HepG2 (cell line): ENCODE data around the gene TMEM130. TPM values are rescaled to one million over a fixed set of nuclear protein-coding genes. Genes with fewer than 3 reads are reported as not detected.
A peak's percentile ranks its signal among the peaks of the same experiment; 100 is the strongest.

ENCODE experiments used
- FOXC1 ChIP-seq: sonication (generic); formaldehyde crosslinking; IDR thresholded peaks from 2 replicates; pipeline ENCODE4 v1.8.0; 2022; ENCODE audit warnings: mild to moderate bottlenecking, missing genetic modification reagents, borderline replicate concordance
- IKZF1 ChIP-seq: fragments of 450-650 bp; IDR thresholded peaks from 2 replicates; pipeline ENCODE4 v1.7.1; 2016
- IKZF4 ChIP-seq: sonication (generic); formaldehyde crosslinking; IDR thresholded peaks from 2 replicates; pipeline ENCODE4 v1.5.1; 2020; ENCODE audit warnings: borderline replicate concordance, mild to moderate bottlenecking, low read depth, missing genetic modification reagents; ENCODE audit errors: not compliant biosample characterization
- NR3C1 ChIP-seq: sonication (generic); formaldehyde crosslinking; IDR thresholded peaks from 2 replicates; pipeline ENCODE4 v1.4.0; 2020; ENCODE audit warnings: missing genetic modification reagents
- REXO4 ChIP-seq: sonication (generic); formaldehyde crosslinking; IDR thresholded peaks from 2 replicates; pipeline ENCODE4 v1.8.0; 2022; ENCODE audit warnings: missing genetic modification reagents, mild to moderate bottlenecking, borderline replicate concordance
- ZBTB7A ChIP-seq: sonication (generic); formaldehyde crosslinking; IDR thresholded peaks from 2 replicates; pipeline ENCODE4 v1.8.0; 2022; ENCODE audit warnings: mild to moderate bottlenecking, missing genetic modification reagents
- ZBTB7B ChIP-seq: sonication (generic); formaldehyde crosslinking; IDR thresholded peaks from 2 replicates; pipeline ENCODE4 v1.4.0; 2020; ENCODE audit warnings: missing genetic modification reagents
- ZNF570 ChIP-seq: sonication (generic); formaldehyde crosslinking; IDR thresholded peaks from 2 replicates; pipeline ENCODE4 v1.4.0; 2020; ENCODE audit warnings: mild to moderate bottlenecking, missing genetic modification reagents, borderline replicate concordance
- ZNF572 ChIP-seq: sonication (generic); formaldehyde crosslinking; IDR thresholded peaks from 2 replicates; pipeline ENCODE4 v1.5.1; 2020; ENCODE audit warnings: mild to moderate bottlenecking, missing genetic modification reagents
- ZNF589 ChIP-seq: sonication (generic); formaldehyde crosslinking; conservative IDR thresholded peaks from 2 replicates; pipeline ENCODE4 v1.8.0; 2022; ENCODE audit warnings: mild to moderate bottlenecking, moderate library complexity, missing genetic modification reagents
- ZNF747 ChIP-seq: sonication (generic); formaldehyde crosslinking; IDR thresholded peaks from 2 replicates; pipeline ENCODE4 v1.8.1; 2023; ENCODE audit warnings: missing genetic modification reagents, mild to moderate bottlenecking, borderline replicate concordance
- ZNF850 ChIP-seq: sonication (generic); formaldehyde crosslinking; conservative IDR thresholded peaks from 2 replicates; pipeline ENCODE4 v1.9.0; 2021; ENCODE audit warnings: mild to moderate bottlenecking, missing genetic modification reagents
- polyA plus RNA-seq, 8 experiments: library from polyadenylated mRNA; depleted of rRNA in 3 of 8; stranded (reverse) in 7 of 8; unstranded in 1 of 8; fragments of >200 nt; fragmentation: Illumina TruSeq in 4 of 8; extraction: Trizol in 4 of 8; gene quantifications; 2 replicates each; pipeline versions ENCODE4 v1.2.1 to v1.2.3, GENCODE V29; 2011 to 2016; ENCODE audit warnings: low read depth in 4 of 8, missing spikeins in 1 of 8, mixed read lengths in 1 of 8; ENCODE audit not compliant: insufficient read depth in 1 of 8
- total RNA-seq, 5 experiments: library from RNA; depleted of rRNA; stranded (reverse); fragments of >200 nt; fragmentation: Illumina TruSeq; extraction: Trizol; gene quantifications; 2 replicates each; pipeline ENCODE4 v1.2.3, GENCODE V29; 2016; ENCODE audit warnings: low read depth in 1 of 5
- TF ChIP-seq, protein P1 (sequence below): IDR thresholded peaks from 2 replicates; pipeline ENCODE4 v1.6.1; 2016; ENCODE audit warnings: low read depth, control low read depth
- TF ChIP-seq, protein P2 (sequence below): sonication (generic); formaldehyde crosslinking; IDR thresholded peaks from 2 replicates; pipeline ENCODE4 v1.5.1; 2020; ENCODE audit warnings: missing genetic modification reagents, mild to moderate bottlenecking, borderline replicate concordance
- TF ChIP-seq, protein P3 (sequence below): sonication (generic); formaldehyde crosslinking; conservative IDR thresholded peaks from 2 replicates; pipeline ENCODE4 v1.4.0; 2020; ENCODE audit warnings: missing genetic modification reagents
- TF ChIP-seq, protein P4 (sequence below): sonication (generic); formaldehyde crosslinking; IDR thresholded peaks from 2 replicates; pipeline ENCODE4 v1.4.0; 2020; ENCODE audit warnings: missing genetic modification reagents, borderline replicate concordance
- TF ChIP-seq, protein P5 (sequence below): sonication (generic); formaldehyde crosslinking; IDR thresholded peaks from 2 replicates; pipeline ENCODE4 v1.8.1; 2023; ENCODE audit warnings: missing genetic modification reagents, inconsistent platforms, borderline replicate concordance

TMEM130 gene
- total and polyA plus RNA-seq, 2 of the 13 experiments (the other 11 are each of a cell fraction or from before 2014, with no cell fraction given), result not detected

DNA sequence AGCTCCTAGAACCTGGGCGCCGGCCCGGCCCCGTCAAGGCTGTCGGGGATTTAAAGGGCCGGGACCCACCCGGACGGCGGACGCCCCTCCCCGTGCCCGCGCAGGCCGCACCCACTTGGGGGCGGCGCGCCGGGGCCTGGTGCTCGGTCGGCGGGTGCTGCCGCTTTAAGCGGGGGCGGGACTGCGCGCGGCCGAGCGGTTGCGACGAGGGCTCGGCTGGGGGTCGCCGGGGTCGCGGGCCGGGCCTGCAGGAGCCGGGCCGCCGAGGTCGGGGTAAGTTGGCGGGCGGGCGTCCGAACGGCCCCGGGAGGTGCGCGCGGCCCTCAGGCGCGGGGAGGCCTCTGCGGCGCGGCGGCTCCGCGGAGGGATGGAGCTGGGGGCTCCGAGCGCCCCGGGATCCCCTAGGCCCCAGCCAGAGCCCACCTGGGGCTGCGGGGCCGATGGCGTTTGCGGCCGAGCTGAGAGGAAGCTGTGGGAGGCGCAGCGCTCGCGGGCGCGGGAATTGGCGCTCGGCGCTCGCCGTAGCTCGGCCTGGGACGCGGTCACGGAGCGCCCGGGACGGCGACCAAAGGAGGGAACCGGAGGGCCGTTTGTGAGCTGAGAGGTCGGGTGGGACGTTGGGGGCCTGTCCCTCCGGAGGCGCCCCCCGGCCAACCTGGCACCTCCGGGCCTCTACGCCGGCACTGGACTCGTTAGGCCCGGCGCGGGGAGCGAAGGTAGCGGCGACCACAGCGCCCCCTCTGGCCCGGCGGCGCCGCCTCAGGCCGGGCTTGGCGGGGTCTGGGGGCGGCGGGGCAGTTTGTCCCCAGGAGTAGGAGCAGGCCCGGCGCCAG is 8.8 kb upstream of the TMEM130 start, which contains the start of gene TRRAP (continued):
- TF ChIP-seq NR3C1 (no peak), ZNF572 (CRISPR knock-in tag) (no peak), ZNF747 (CRISPR knock-in tag) (peak; percentile 45; the same call in 1 of the 2 replicates), ZBTB7B (CRISPR knock-in tag) (peak; percentile 63; the same call in 1 of the 2 replicates), FOXC1 (CRISPR knock-in tag) (no peak), ZBTB7A (no peak), REXO4 (no peak), ZNF589 (CRISPR knock-in tag) (no peak; the same call in none of the 2 replicates), ZNF570 (no peak), IKZF4 (CRISPR knock-in tag) (peak; percentile 70), ZNF850 (peak; percentile 83; the same call in 1 of the 2 replicates), IKZF1 (no peak)
- TF ChIP-seq, protein P1, sequence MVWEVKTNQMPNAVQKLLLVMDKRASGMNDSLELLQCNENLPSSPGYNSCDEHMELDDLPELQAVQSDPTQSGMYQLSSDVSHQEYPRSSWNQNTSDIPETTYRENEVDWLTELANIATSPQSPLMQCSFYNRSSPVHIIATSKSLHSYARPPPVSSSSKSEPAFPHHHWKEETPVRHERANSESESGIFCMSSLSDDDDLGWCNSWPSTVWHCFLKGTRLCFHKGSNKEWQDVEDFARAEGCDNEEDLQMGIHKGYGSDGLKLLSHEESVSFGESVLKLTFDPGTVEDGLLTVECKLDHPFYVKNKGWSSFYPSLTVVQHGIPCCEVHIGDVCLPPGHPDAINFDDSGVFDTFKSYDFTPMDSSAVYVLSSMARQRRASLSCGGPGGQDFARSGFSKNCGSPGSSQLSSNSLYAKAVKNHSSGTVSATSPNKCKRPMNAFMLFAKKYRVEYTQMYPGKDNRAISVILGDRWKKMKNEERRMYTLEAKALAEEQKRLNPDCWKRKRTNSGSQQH (CRISPR knock-in tag), result peak; percentile 50; the same call in 1 of the 2 replicates
- TF ChIP-seq, protein P2, sequence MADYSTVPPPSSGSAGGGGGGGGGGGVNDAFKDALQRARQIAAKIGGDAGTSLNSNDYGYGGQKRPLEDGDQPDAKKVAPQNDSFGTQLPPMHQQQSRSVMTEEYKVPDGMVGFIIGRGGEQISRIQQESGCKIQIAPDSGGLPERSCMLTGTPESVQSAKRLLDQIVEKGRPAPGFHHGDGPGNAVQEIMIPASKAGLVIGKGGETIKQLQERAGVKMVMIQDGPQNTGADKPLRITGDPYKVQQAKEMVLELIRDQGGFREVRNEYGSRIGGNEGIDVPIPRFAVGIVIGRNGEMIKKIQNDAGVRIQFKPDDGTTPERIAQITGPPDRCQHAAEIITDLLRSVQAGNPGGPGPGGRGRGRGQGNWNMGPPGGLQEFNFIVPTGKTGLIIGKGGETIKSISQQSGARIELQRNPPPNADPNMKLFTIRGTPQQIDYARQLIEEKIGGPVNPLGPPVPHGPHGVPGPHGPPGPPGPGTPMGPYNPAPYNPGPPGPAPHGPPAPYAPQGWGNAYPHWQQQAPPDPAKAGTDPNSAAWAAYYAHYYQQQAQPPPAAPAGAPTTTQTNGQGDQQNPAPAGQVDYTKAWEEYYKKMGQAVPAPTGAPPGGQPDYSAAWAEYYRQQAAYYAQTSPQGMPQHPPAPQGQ (CRISPR knock-in tag), result no peak
- TF ChIP-seq, protein P3, sequence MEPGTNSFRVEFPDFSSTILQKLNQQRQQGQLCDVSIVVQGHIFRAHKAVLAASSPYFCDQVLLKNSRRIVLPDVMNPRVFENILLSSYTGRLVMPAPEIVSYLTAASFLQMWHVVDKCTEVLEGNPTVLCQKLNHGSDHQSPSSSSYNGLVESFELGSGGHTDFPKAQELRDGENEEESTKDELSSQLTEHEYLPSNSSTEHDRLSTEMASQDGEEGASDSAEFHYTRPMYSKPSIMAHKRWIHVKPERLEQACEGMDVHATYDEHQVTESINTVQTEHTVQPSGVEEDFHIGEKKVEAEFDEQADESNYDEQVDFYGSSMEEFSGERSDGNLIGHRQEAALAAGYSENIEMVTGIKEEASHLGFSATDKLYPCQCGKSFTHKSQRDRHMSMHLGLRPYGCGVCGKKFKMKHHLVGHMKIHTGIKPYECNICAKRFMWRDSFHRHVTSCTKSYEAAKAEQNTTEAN (CRISPR knock-in tag), result 0 out of 2 replicates have a peak, but pooled peaks have one; percentile 33
- TF ChIP-seq, protein P4, sequence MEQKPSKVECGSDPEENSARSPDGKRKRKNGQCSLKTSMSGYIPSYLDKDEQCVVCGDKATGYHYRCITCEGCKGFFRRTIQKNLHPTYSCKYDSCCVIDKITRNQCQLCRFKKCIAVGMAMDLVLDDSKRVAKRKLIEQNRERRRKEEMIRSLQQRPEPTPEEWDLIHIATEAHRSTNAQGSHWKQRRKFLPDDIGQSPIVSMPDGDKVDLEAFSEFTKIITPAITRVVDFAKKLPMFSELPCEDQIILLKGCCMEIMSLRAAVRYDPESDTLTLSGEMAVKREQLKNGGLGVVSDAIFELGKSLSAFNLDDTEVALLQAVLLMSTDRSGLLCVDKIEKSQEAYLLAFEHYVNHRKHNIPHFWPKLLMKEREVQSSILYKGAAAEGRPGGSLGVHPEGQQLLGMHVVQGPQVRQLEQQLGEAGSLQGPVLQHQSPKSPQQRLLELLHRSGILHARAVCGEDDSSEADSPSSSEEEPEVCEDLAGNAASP (CRISPR knock-in tag), result no peak; the same call in 1 of the 2 replicates
- TF ChIP-seq, protein P5, sequence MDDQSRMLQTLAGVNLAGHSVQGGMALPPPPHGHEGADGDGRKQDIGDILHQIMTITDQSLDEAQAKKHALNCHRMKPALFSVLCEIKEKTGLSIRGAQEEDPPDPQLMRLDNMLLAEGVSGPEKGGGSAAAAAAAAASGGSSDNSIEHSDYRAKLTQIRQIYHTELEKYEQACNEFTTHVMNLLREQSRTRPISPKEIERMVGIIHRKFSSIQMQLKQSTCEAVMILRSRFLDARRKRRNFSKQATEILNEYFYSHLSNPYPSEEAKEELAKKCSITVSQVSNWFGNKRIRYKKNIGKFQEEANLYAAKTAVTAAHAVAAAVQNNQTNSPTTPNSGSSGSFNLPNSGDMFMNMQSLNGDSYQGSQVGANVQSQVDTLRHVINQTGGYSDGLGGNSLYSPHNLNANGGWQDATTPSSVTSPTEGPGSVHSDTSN (CRISPR knock-in tag), result peak; percentile 78; the same call in 1 of the 2 replicates
